GM18517 (cell line): ENCODE data around the gene IKZF2.

Source experiments
- ATAC-seq: cut with Tn5 transposase; IDR thresholded peaks from one replicate; pipeline ENCODE4 v1.9.1; 2021; ENCODE audit warnings: mild to moderate bottlenecking, moderate library complexity; ENCODE audit not compliant: unreplicated experiment

Gene IKZF2

GRCh38 chr2:213151437-213152064 is at the start of gene IKZF2:
TSS of gene IKZF2 (minus strand) at chr2:213151612. CDS start at chr2:213148629, 2,983 bp downstream.
- ATAC-seq = peak; percentile 54

- ATAC-seq = no peak
Observed at GRCh38 chr2:213199871-213200270, 48.5 kb upstream of the IKZF2 start.

- ATAC-seq = no peak
Observed at GRCh38 chr2:213189001-213189899, 37.8 kb upstream of the IKZF2 start.

- no peak for ATAC-seq
Observed at GRCh38 chr2:213188533-213188867, 37.1 kb upstream of the IKZF2 start.

GRCh38 chr2:213187833-213188532 is 36.6 kb upstream of the IKZF2 start:
- no peak for ATAC-seq

GRCh38 chr2:213187386-213187785 is 36.0 kb upstream of the IKZF2 start:
- no peak for ATAC-seq

- ATAC-seq = peak; percentile 99
Observed at GRCh38 chr2:213185147-213185822, 33.9 kb upstream of the IKZF2 start.

- no peak for ATAC-seq
Observed at GRCh38 chr2:213181712-213182111, 30.3 kb upstream of the IKZF2 start.

- ATAC-seq = no peak
Observed at GRCh38 chr2:213177679-213178078, 26.3 kb upstream of the IKZF2 start.

- ATAC-seq = no peak
Observed at GRCh38 chr2:213175673-213176247, 24.3 kb upstream of the IKZF2 start.

GRCh38 chr2:213172641-213173040 is 21.2 kb upstream of the IKZF2 start:
- no peak for ATAC-seq

- no peak for ATAC-seq
Observed at GRCh38 chr2:213171147-213171546, 19.7 kb upstream of the IKZF2 start.

- ATAC-seq = no peak
Observed at GRCh38 chr2:213167271-213167930, 16.0 kb upstream of the IKZF2 start.

- peak; percentile 99 for ATAC-seq
Observed at GRCh38 chr2:213166109-213166508, 14.7 kb upstream of the IKZF2 start.

- ATAC-seq = no peak
Observed at GRCh38 chr2:213164263-213164662, 12.9 kb upstream of the IKZF2 start.

GRCh38 chr2:213162516-213163118 is 11.2 kb upstream of the IKZF2 start:
- no peak for ATAC-seq

- ATAC-seq = no peak
Observed at GRCh38 chr2:213161759-213162515, 10.5 kb upstream of the IKZF2 start.

- ATAC-seq = no peak
Observed at GRCh38 chr2:213159768-213160167, 8.4 kb upstream of the IKZF2 start.

- peak; percentile 84 for ATAC-seq
Observed at GRCh38 chr2:213157242-213157641, 5.8 kb upstream of the IKZF2 start.
